Thyroid gland (tissue), 4 donors: ENCODE measurements around the gene HDAC11.

Experiments
- POLR2A ChIP-seq, 2 donors: fragments of 450-650 bp; IDR thresholded peaks; one replicate each; pipeline ENCODE4 v1.6.1; 2017; ENCODE audit warnings: antibody characterized with exemption in 2 of 2, mild to moderate bottlenecking in 2 of 2, moderate library complexity in 1 of 2
- TF ChIP-seq, protein P1 (sequence below), 6 experiments: fragments of 200-600 bp in 3 of 6; fragments of 450-650 bp in 3 of 6; sonication (generic) in 3 of 6; IDR thresholded peaks; one replicate each; pipeline ENCODE4 v1.5.1; 2016 to 2019; ENCODE audit warnings: antibody characterized with exemption in 6 of 6, mild to moderate bottlenecking in 2 of 6, inconsistent platforms in 1 of 6, moderate library complexity in 1 of 6

DNA sequence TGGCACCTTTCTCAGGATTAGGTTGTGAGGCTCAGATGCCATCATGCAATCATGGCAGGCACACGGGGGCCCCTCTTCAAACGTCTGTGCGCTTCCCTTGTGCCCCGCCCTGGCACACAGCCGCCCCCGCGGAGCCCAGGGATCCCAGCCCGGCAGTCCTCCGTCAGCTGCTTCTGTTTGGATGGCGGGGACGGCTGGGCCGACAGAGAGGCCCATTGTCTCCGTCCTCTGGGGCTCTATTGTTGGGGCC is 849 bp upstream of the HDAC11 start:
- TF ChIP-seq, protein P1, sequence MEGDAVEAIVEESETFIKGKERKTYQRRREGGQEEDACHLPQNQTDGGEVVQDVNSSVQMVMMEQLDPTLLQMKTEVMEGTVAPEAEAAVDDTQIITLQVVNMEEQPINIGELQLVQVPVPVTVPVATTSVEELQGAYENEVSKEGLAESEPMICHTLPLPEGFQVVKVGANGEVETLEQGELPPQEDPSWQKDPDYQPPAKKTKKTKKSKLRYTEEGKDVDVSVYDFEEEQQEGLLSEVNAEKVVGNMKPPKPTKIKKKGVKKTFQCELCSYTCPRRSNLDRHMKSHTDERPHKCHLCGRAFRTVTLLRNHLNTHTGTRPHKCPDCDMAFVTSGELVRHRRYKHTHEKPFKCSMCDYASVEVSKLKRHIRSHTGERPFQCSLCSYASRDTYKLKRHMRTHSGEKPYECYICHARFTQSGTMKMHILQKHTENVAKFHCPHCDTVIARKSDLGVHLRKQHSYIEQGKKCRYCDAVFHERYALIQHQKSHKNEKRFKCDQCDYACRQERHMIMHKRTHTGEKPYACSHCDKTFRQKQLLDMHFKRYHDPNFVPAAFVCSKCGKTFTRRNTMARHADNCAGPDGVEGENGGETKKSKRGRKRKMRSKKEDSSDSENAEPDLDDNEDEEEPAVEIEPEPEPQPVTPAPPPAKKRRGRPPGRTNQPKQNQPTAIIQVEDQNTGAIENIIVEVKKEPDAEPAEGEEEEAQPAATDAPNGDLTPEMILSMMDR (IDR thresholded peaks at IDR 0.05), result no peak
- TF ChIP-seq POLR2A (IDR thresholded peaks at IDR 0.05), result no peak
